ENCODE results near the gene RFX8.
A peak's percentile ranks its signal among the peaks of the same experiment; 100 is the strongest.

The RFX8 gene

GRCh38 chr2:101450965-101451364, 23.9 kb downstream of the RFX8 start:
- no peaks in the 10 kb centered on the region for H3K36me3 ChIP-seq (ENCODE audit: low read depth)
- H3K4me3 ChIP-seq (ENCODE audit: severe bottlenecking): no peak overlapping the region
- no peak overlapping the region for H3K27ac ChIP-seq (ENCODE audit: poor library complexity, severe bottlenecking)
- no peaks in the 10 kb centered on the region for H3K4me1 ChIP-seq (ENCODE audit: insufficient read depth, poor library complexity, severe bottlenecking)
- H3K9me3 ChIP-seq (ENCODE audit: severe bottlenecking): no peaks in the 10 kb centered on the region
- TF ChIP-seq CTCF (IDR thresholded peaks at IDR 0.05; ENCODE audit: poor library complexity, severe bottlenecking): no peak
- DNase-seq (ENCODE audit: low spot score): no peak
- no peaks in the 10 kb centered on the region for H3K27me3 ChIP-seq (ENCODE audit: insufficient read depth, poor library complexity, severe bottlenecking)
- ATAC-seq (ENCODE audit: low read depth): no peak

DNA sequence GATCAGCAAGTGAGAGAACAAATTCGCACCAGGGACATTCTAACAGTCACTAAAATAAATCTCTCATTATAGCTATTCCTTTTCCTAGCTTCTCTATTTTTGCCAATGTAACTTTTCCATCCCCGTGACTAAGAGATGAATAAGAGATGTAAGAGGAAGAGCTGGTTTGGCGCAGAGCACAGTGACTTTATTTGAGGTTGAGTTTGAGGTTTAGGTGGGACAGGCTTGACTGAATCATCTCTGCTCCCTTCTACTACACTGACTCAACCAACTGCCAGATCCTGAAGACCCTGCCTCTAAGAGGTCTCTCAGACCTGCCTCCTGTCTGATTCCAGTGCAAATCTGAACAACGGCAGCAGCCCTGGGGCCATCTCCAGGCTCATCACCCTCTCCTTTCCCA, 28.0 kb downstream of the RFX8 start:
- ATAC-seq (ENCODE audit: low read depth) (peak; percentile 75; the same call in 2 of the 3 replicates), DNase-seq (ENCODE audit: low spot score) (no peak)
- no peaks in the 10 kb centered on the region for H3K27me3 ChIP-seq (ENCODE audit: insufficient read depth, poor library complexity, severe bottlenecking)
- H3K27ac ChIP-seq (ENCODE audit: poor library complexity, severe bottlenecking): no peak overlapping the region
- no peaks in the 10 kb centered on the region for H3K36me3 ChIP-seq (ENCODE audit: low read depth)
- no peak overlapping the region for H3K4me3 ChIP-seq (ENCODE audit: severe bottlenecking)
- no peaks in the 10 kb centered on the region for H3K9me3 ChIP-seq (ENCODE audit: severe bottlenecking)
- TF ChIP-seq CTCF (IDR thresholded peaks at IDR 0.05; ENCODE audit: poor library complexity, severe bottlenecking): no peak
- peaks cover 5% of the 10 kb centered on the region for H3K4me1 ChIP-seq (ENCODE audit: insufficient read depth, poor library complexity, severe bottlenecking)

DNA sequence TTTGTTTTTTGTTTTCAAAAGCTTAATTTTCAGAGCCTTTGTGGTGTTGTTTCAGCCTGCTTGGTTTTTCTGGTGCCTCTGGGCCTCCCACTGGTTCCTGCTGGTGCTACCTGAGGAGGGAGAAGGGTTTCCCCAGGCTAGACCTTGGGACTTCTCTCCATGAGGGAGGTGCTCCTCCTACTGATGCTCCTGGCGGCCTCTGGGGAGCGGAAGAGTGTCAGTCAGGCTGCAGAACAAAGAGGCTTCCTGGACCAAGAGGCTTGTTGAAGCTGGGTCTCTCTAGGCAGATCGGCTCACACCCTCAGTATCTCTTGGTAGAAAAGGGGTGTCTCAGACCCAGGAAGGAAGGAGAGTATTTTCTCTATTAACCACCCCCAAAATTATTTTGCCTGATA, 32.2 kb downstream of the RFX8 start:
- Histone ChIP-seq H3K27ac (ENCODE audit: poor library complexity, severe bottlenecking) (peak overlapping the region; percentile 11), H3K4me1 (ENCODE audit: insufficient read depth, poor library complexity, severe bottlenecking) (peaks cover 5% of the 10 kb centered on the region), H3K36me3 (ENCODE audit: low read depth) (no peaks in the 10 kb centered on the region), H3K9me3 (ENCODE audit: severe bottlenecking) (no peaks in the 10 kb centered on the region), H3K4me3 (ENCODE audit: severe bottlenecking) (no peak overlapping the region), H3K27me3 (ENCODE audit: insufficient read depth, poor library complexity, severe bottlenecking) (no peaks in the 10 kb centered on the region)
- ATAC-seq (ENCODE audit: low read depth) (no peak), DNase-seq (ENCODE audit: low spot score) (no peak)
- no peak for TF ChIP-seq CTCF (IDR thresholded peaks at IDR 0.05; ENCODE audit: poor library complexity, severe bottlenecking)

DNA sequence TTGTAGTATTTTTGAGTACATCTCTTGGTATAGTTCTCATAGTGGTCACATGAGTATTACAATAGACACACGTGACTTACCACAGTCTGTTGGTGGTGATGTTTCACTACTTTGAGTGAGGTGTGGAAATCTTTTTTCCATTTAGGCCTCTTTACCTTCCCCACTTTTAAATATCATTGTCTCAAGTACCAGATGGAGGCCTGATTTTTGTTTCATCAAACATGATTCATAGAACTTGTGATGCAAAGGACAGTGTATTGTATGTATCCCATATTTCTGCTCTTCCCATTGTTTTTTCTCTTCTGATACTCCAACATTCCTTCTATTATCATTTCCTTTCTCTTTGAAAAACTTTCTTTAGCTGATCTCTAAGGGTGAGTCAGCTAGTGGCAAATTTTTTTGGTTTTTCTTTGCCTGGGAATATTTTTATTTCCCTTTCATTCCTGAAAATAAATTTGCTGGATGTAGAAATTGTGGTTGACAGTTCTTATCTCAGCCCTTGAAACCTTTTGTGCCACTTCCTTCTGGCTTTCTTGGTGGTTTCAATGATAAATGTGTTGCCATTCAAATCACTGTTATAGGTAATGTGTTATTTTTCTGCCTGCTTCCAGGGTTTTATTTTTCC, 32.8 kb downstream of the RFX8 start:
- Histone ChIP-seq H3K36me3 (ENCODE audit: low read depth) (no peaks in the 10 kb centered on the region), H3K27ac (ENCODE audit: poor library complexity, severe bottlenecking) (peak overlapping the region; percentile 11), H3K4me1 (ENCODE audit: insufficient read depth, poor library complexity, severe bottlenecking) (peaks cover 5% of the 10 kb centered on the region), H3K4me3 (ENCODE audit: severe bottlenecking) (no peak overlapping the region), H3K27me3 (ENCODE audit: insufficient read depth, poor library complexity, severe bottlenecking) (no peaks in the 10 kb centered on the region), H3K9me3 (ENCODE audit: severe bottlenecking) (no peaks in the 10 kb centered on the region)
- ATAC-seq (ENCODE audit: low read depth) (no peak), DNase-seq (ENCODE audit: low spot score) (no peak)
- TF ChIP-seq CTCF (IDR thresholded peaks at IDR 0.05; ENCODE audit: poor library complexity, severe bottlenecking): no peak

GRCh38 chr2:101440127-101440738, 34.7 kb downstream of the RFX8 start:
- ATAC-seq (ENCODE audit: low read depth): no peak
- peaks cover 5% of the 10 kb centered on the region for H3K4me1 ChIP-seq (ENCODE audit: insufficient read depth, poor library complexity, severe bottlenecking)
- H3K4me3 ChIP-seq (ENCODE audit: severe bottlenecking): no peak overlapping the region
- no peaks in the 10 kb centered on the region for H3K27me3 ChIP-seq (ENCODE audit: insufficient read depth, poor library complexity, severe bottlenecking)
- H3K27ac ChIP-seq (ENCODE audit: poor library complexity, severe bottlenecking): no peak overlapping the region
- H3K9me3 ChIP-seq (ENCODE audit: severe bottlenecking): no peaks in the 10 kb centered on the region
- no peak for TF ChIP-seq CTCF (IDR thresholded peaks at IDR 0.05; ENCODE audit: poor library complexity, severe bottlenecking)
- no peak for DNase-seq (ENCODE audit: low spot score)
- no peaks in the 10 kb centered on the region for H3K36me3 ChIP-seq (ENCODE audit: low read depth)
